Adrenal gland (tissue), 5 donors: Measurements from ENCODE around the gene C16orf78.

Experiments used
- CTCF ChIP-seq, 6 experiments: fragments of 450-650 bp in 4 of 6; fragments of 200-600 bp in 2 of 6; sonication (generic) in 1 of 6; IDR thresholded peaks; 1 replicate in 5 of 6; 2 replicates in 1 of 6; pipeline versions ENCODE4 v1.5.1 to v1.8.0; 2016 to 2021; ENCODE audit warnings: antibody characterized with exemption in 6 of 6, mild to moderate bottlenecking in 2 of 6, moderate library complexity in 1 of 6
- POLR2A ChIP-seq, 2 donors: fragments of 450-650 bp; IDR thresholded peaks; one replicate each; pipeline ENCODE4 v1.6.1; 2017; ENCODE audit warnings: antibody characterized with exemption in 2 of 2, mild to moderate bottlenecking in 2 of 2, moderate library complexity in 1 of 2
- donor health status: DM: no; HTN: no; CAD: no.

- TF ChIP-seq CTCF (IDR thresholded peaks at IDR 0.05) (no peak), POLR2A (IDR thresholded peaks at IDR 0.05) (no peak)
Measured at GRCh38 chr16:49355933-49356665, 17.5 kb upstream of the C16orf78 start.
